ENCODE measurements around the gene CDHR5.

DNA sequence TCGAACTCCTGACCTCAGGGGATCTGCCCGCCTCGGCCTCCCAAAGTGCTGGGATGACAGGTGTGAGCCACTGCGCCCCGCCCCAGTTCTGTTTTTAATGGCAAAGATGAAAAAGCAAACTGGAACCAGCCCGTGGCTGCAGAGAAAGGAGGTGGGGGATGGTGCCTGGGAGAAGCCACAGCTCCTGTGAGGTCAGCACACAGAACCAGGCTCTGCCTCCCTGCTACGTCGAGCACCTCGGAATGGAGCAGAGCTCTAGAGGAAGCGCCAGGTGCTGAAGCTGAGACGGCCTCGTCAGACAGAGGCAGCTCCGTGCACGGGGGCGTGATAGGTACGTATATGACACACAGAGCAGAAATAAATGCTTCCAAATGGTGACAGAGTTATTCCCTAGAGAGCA lies 20.8 kb upstream of the CDHR5 start:
- TF ChIP-seq, protein P1, sequence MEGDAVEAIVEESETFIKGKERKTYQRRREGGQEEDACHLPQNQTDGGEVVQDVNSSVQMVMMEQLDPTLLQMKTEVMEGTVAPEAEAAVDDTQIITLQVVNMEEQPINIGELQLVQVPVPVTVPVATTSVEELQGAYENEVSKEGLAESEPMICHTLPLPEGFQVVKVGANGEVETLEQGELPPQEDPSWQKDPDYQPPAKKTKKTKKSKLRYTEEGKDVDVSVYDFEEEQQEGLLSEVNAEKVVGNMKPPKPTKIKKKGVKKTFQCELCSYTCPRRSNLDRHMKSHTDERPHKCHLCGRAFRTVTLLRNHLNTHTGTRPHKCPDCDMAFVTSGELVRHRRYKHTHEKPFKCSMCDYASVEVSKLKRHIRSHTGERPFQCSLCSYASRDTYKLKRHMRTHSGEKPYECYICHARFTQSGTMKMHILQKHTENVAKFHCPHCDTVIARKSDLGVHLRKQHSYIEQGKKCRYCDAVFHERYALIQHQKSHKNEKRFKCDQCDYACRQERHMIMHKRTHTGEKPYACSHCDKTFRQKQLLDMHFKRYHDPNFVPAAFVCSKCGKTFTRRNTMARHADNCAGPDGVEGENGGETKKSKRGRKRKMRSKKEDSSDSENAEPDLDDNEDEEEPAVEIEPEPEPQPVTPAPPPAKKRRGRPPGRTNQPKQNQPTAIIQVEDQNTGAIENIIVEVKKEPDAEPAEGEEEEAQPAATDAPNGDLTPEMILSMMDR (IDR thresholded peaks at IDR 0.05; ENCODE audit: low read depth, low read length, poor library complexity, severe bottlenecking) = no peak
- TF ChIP-seq EZH2phosphoT487 (IDR thresholded peaks at IDR 0.05; ENCODE audit: borderline replicate concordance, low read length) = no peak
